H1 (cell line): ENCODE data around the gene SLC12A7. TPM values are rescaled to one million over a fixed set of nuclear protein-coding genes. Genes with fewer than 3 reads are reported as not detected.

ENCODE experiments used
- RAD21 ChIP-seq, 2 experiments: IDR thresholded peaks in 1 of 2; conservative IDR thresholded peaks in 1 of 2; 2 replicates each; pipeline ENCODE4 v1.6.1; 2011; ENCODE audit warnings: low read depth in 2 of 2, low read length in 2 of 2, improper control_type of control experiment in 1 of 2, inconsistent platforms in 1 of 2, mild to moderate bottlenecking in 1 of 2, moderate library complexity in 1 of 2
- polyA plus RNA-seq, 7 experiments: library from polyadenylated mRNA; depleted of rRNA in 3 of 7; stranded (reverse) in 5 of 7; unstranded in 2 of 7; fragments of >200 nt in 5 of 7; fragments of 200-250 nt in 2 of 7; gene quantifications; 1 replicate in 5 of 7; 2 replicates in 1 of 7; 4 replicates in 1 of 7; pipeline versions ENCODE4 v1.2.1 to v1.2.3, GENCODE V29; 2011 to 2013; ENCODE audit warnings: missing spikeins in 2 of 7, mixed read lengths in 2 of 7
- total RNA-seq: library from RNA; stranded (reverse); fragmentation: NEBNext Ultra II Directional; extraction: Animal tissue kit (Norgen Biotek cat#: 25700); gene quantifications from 2 replicates; pipeline ENCODE4 v1.2.1, GENCODE V29; 2021

The SLC12A7 gene
- total and polyA plus RNA-seq, 2 of the 8 experiments (the other 6 are each of a cell fraction or from before 2014, with no cell fraction given), result 23.5 to 39.7 TPM

DNA sequence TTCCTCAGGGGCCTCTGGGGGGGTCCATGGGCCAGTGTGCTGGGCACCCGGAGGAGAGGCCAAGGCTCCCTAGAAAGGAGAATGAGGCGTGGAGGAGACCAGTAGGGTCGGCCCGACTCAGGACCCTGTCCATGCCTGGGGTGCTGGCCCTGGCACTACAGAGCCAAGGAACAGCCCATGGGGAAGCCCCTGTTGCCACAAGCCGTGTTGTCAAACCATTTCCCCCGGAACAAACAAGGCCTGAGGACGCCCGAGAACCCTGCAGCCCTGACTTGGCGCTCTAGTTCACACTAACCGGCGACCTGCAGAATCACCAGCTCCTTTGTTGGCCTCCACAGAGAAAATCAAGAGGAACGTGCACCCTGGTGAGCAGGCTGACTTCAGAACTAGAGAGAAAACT is 41.6 kb upstream of the SLC12A7 start (continued):
- no peak for TF ChIP-seq RAD21 (IDR thresholded peaks at IDR 0.05 in 1 of 2, conservative IDR thresholded peaks at IDR 0.05 in 1 of 2; ENCODE audit: low read depth in 2 of 2, low read length in 2 of 2)
